ENCODE measurements around the gene MYO5B.

- TF ChIP-seq POLR2A (IDR thresholded peaks at IDR 0.05) (no peak), CTCF (IDR thresholded peaks at IDR 0.05) (no peak)
Observed at GRCh38 chr18:50038448-50038847, 156.5 kb downstream of the MYO5B start.

Measured in thyroid gland (tissue), 4 donors.